Sigmoid colon (tissue), 7 donors: ENCODE measurements around the gene OR52E4. TPM values are rescaled to one million over a fixed set of nuclear protein-coding genes. Genes with fewer than 3 reads are reported as not detected.

Experiments
- DNase-seq: peaks from one replicate; pipeline ENCODE4 v3.0.0-alpha.2; 2019
- H3K27ac ChIP-seq, 4 donors: fragments of 200-600 bp; sonication (generic); one replicate each; pipeline ENCODE4 v1.5.1; 2016 to 2019; ENCODE audit warnings: mild to moderate bottlenecking in 1 of 4
- H3K27me3 ChIP-seq, 3 donors: fragments of 200-600 bp; sonication (generic); one replicate each; pipeline ENCODE4 v1.5.1; 2019; ENCODE audit warnings: mild to moderate bottlenecking in 1 of 3
- H3K36me3 ChIP-seq, 4 donors: fragments of 200-600 bp; sonication (generic); one replicate each; pipeline ENCODE4 v1.5.1; 2016 to 2019
- H3K4me1 ChIP-seq, 4 donors: fragments of 200-600 bp; sonication (generic); one replicate each; pipeline ENCODE4 v1.5.1; 2017 to 2019
- H3K4me3 ChIP-seq, 4 donors: fragments of 200-600 bp; sonication (generic); one replicate each; pipeline ENCODE4 v1.5.1; 2017 to 2019; ENCODE audit warnings: mild to moderate bottlenecking in 2 of 4, moderate library complexity in 1 of 4
- H3K9me3 ChIP-seq, 4 donors: fragments of 200-600 bp in 3 of 4; sonication (generic) in 3 of 4; one replicate each; pipeline versions ENCODE4 v1.5.1 to v1.6.1; 2013 to 2019
- CTCF ChIP-seq, 4 experiments: fragments of 450-650 bp in 3 of 4; fragments of 200-600 bp in 1 of 4; IDR thresholded peaks; one replicate each; pipeline ENCODE4 v1.5.1; 2016 to 2019; ENCODE audit warnings: antibody characterized with exemption in 4 of 4, mild to moderate bottlenecking in 3 of 4, moderate library complexity in 2 of 4
- EP300 ChIP-seq, 4 donors: sonication (generic); formaldehyde crosslinking; IDR thresholded peaks; one replicate each; pipeline ENCODE4 v1.6.1; 2017; ENCODE audit warnings: antibody characterized with exemption in 4 of 4
- POLR2A ChIP-seq, 2 donors: fragments of 450-650 bp; IDR thresholded peaks; one replicate each; pipeline ENCODE4 v1.6.1; 2016; ENCODE audit warnings: antibody characterized with exemption in 2 of 2, mild to moderate bottlenecking in 2 of 2, moderate library complexity in 2 of 2
- POLR2AphosphoS5 ChIP-seq, 4 donors: sonication (generic); formaldehyde crosslinking; IDR thresholded peaks; one replicate each; pipeline ENCODE4 v1.6.1; 2017; ENCODE audit warnings: antibody characterized with exemption in 4 of 4
- WGBS, 2 donors: extraction: QIAGEN DNeasy Blood & Tissue Kit; methylation state at CpG; one replicate each; pipeline ENCODE4 v1.1.7; 2013; 5-methylcytosine and 5-hydroxymethylcytosine counted together
- intact Hi-C: fragments of 100-400 bp; cut with DNase I; formaldehyde crosslinking; loops from one replicate; pipeline ENCODE4 v1.15.1; 2023
- polyA plus RNA-seq, 3 donors: library from polyadenylated mRNA; stranded (reverse); fragments of 200-250 nt; gene quantifications; one replicate each; pipeline ENCODE4 v1.2.3, GENCODE V29; 2013
- total RNA-seq, 4 donors: library from RNA; depleted of rRNA; stranded (reverse); fragments of >200 nt; gene quantifications; one replicate each; pipeline ENCODE4 v1.1.0, GENCODE V29; 2016
- donor health status: healthy with polysubstance abuse.
- donor health status: Bipolar disorder and iron deficiency.
- donor health status: healthy.

Gene OR52E4
- not detected for total RNA-seq
- not detected for polyA plus RNA-seq

GRCh38 chr11:5880329-5880728, at the start of gene OR52E4:
TSS of gene OR52E4 (plus strand) at chr11:5880629. CDS start at chr11:5884293, 3,664 bp downstream.
- no peak within 1 kb of the TSS for H3K4me3 ChIP-seq
- no peaks in the 10 kb centered on the region for H3K9me3 ChIP-seq
- H3K4me1 ChIP-seq = no peaks in the 10 kb centered on the region
- no peaks in the 10 kb centered on the region for H3K36me3 ChIP-seq
- H3K27ac ChIP-seq = no peak within 1 kb of the TSS
- no peak for DNase-seq
- WGBS, 2 donors = 75 to 87% methylated on average over 4 of the region's 4 CpGs
- no peaks in the 10 kb centered on the region for H3K27me3 ChIP-seq
- TF ChIP-seq POLR2A (IDR thresholded peaks at IDR 0.05) = no peak
- intact Hi-C loops = no loop called here

- Histone ChIP-seq H3K9me3 (no peaks in the 10 kb centered on the region), H3K4me1 (no peaks in the 10 kb centered on the region), H3K36me3 (no peaks in the 10 kb centered on the region), H3K27me3 (no peaks in the 10 kb centered on the region), H3K27ac (no peak overlapping the region), H3K4me3 (no peak overlapping the region)
- DNase-seq = no peak
- no peak for TF ChIP-seq EP300 (IDR thresholded peaks at IDR 0.05)
- no peak for TF ChIP-seq CTCF (IDR thresholded peaks at IDR 0.05)
- no peak for TF ChIP-seq POLR2A (IDR thresholded peaks at IDR 0.05)
- TF ChIP-seq POLR2AphosphoS5 (IDR thresholded peaks at IDR 0.05) = no peak
- 82 to 83% methylated on average over 6 of the region's 6 CpGs for WGBS, 2 donors
- intact Hi-C loops = no loop called here
Measured at GRCh38 chr11:5831196-5831829, 49.1 kb upstream of the OR52E4 start.

GRCh38 chr11:5833446-5833845, 47.0 kb upstream of the OR52E4 start:
- no peaks in the 10 kb centered on the region for H3K27me3 ChIP-seq
- no peaks in the 10 kb centered on the region for H3K36me3 ChIP-seq
- H3K9me3 ChIP-seq = no peaks in the 10 kb centered on the region
- no peak for DNase-seq
- H3K27ac ChIP-seq = no peak overlapping the region
- no peak overlapping the region for H3K4me3 ChIP-seq
- WGBS, 2 donors = 46 to 63% methylated on average over 2 of the region's 2 CpGs
- no peaks in the 10 kb centered on the region for H3K4me1 ChIP-seq
- no peak for TF ChIP-seq POLR2AphosphoS5 (IDR thresholded peaks at IDR 0.05)
- no peak for TF ChIP-seq CTCF (IDR thresholded peaks at IDR 0.05)
- no peak for TF ChIP-seq EP300 (IDR thresholded peaks at IDR 0.05)
- no peak for TF ChIP-seq POLR2A (IDR thresholded peaks at IDR 0.05)
- intact Hi-C loops = no loop called here

GRCh38 chr11:5837695-5838094, 42.7 kb upstream of the OR52E4 start:
- intact Hi-C loops = no loop called here
- 91 to 93% methylated on average over 2 of the region's 2 CpGs for WGBS, 2 donors

GRCh38 chr11:5841797-5842196, 38.6 kb upstream of the OR52E4 start, which contains the start of gene OR52E6:
TSS of gene OR52E6 (minus strand) at chr11:5841897. CDS start at chr11:5841897, 0 bp downstream.
- DNase-seq = no peak
- Histone ChIP-seq H3K27me3 (no peaks in the 10 kb centered on the region), H3K27ac (no peak within 1 kb of the TSS), H3K9me3 (no peaks in the 10 kb centered on the region), H3K36me3 (no peaks in the 10 kb centered on the region), H3K4me1 (no peaks in the 10 kb centered on the region), H3K4me3 (no peak within 1 kb of the TSS)
- intact Hi-C loops = no loop called here
- WGBS, 2 donors = 80 to 94% methylated on average over 1 of the region's 1 CpG
- TF ChIP-seq POLR2AphosphoS5 (IDR thresholded peaks at IDR 0.05) (no peak), POLR2A (IDR thresholded peaks at IDR 0.05) (no peak), EP300 (IDR thresholded peaks at IDR 0.05) (no peak), CTCF (IDR thresholded peaks at IDR 0.05) (no peak)

More at GRCh38 chr11:5837695-5838094, 42.7 kb upstream of the OR52E4 start:
- H3K27ac ChIP-seq = no peak overlapping the region
- DNase-seq = no peak
- H3K36me3 ChIP-seq = no peaks in the 10 kb centered on the region
- H3K9me3 ChIP-seq = no peaks in the 10 kb centered on the region
- TF ChIP-seq CTCF (IDR thresholded peaks at IDR 0.05) (no peak), POLR2AphosphoS5 (IDR thresholded peaks at IDR 0.05) (no peak), POLR2A (IDR thresholded peaks at IDR 0.05) (no peak), EP300 (IDR thresholded peaks at IDR 0.05) (no peak)
- no peaks in the 10 kb centered on the region for H3K4me1 ChIP-seq
- no peak overlapping the region for H3K4me3 ChIP-seq
- H3K27me3 ChIP-seq = no peaks in the 10 kb centered on the region
